ENCODE results near the gene RHBDF2.

Gene RHBDF2

DNA sequence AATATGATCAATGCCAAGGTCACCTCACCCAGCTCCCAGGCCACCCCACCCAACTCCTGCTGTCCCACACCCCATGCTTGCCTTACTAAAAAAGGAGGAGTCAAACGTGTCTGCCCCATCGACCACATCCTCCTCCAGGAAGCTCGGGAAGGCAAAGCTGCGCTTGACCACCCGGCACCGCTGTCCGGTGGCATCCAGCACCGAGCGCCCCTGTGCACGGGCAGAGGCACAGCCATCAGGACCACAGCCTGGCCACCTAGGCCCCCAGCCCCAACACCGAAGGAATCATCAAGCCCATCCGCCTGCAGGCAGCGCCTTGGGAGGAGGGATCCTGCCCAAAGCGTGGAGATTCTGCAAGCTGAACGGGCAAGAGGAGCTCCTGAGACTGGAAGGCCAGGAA lies 23.6 kb downstream of the RHBDF2 start:
- no peak for FAIRE-seq

- FAIRE-seq: no peak
These were observed 24.5 kb downstream of the RHBDF2 start for GRCh38 chr17:76476736-76477135.

- no peak for FAIRE-seq
These were observed 25.9 kb downstream of the RHBDF2 start for GRCh38 chr17:76475302-76475701.

DNA sequence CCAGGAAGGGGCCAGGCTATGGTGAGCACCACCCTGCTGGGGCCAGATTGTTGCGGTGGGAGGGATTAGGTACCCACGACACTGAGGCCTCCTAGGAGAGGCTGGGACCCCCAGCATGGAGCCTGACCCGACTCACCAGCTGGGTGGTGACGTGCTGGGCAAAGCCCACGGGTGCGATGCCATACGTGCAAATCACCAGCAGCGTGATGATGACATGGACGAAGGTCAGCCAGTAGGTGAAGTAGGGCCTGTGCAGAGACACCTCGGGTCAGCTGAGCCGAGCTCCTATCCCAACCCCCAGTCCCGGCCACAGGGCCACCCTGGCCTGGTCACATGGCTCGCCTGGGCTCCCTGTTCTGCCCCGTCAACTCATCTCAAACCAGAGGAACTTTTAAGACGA lies 26.3 kb downstream of the RHBDF2 start:
- no peak for FAIRE-seq

GRCh38 chr17:76474238-76474637 lies 27.0 kb downstream of the RHBDF2 start:
- no peak for FAIRE-seq

- FAIRE-seq: no peak
These were observed 27.7 kb downstream of the RHBDF2 start for GRCh38 chr17:76473541-76473985.

DNA sequence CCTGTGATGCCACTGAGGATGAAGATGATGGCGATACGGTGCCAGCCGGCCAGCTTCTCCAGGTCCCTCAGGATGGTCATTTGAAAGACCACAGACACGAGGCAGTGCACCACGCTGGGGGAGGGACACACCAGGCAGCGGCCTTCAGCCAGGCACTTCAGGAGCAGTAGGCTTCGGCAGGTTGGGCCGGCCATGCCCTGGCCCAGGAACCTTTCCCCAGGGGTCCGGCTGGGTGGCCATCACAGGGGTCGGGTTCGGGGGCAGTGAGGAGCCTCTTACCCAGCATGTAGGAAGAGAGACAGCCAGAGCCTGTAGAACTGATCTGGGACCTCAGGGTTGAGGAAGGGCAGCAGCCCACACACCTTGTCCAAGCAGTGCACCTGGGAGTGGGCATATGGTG lies 28.5 kb downstream of the RHBDF2 start:
- no peak for FAIRE-seq

- FAIRE-seq: no peak
These were observed 29.0 kb downstream of the RHBDF2 start for GRCh38 chr17:76472258-76472645.

DNA sequence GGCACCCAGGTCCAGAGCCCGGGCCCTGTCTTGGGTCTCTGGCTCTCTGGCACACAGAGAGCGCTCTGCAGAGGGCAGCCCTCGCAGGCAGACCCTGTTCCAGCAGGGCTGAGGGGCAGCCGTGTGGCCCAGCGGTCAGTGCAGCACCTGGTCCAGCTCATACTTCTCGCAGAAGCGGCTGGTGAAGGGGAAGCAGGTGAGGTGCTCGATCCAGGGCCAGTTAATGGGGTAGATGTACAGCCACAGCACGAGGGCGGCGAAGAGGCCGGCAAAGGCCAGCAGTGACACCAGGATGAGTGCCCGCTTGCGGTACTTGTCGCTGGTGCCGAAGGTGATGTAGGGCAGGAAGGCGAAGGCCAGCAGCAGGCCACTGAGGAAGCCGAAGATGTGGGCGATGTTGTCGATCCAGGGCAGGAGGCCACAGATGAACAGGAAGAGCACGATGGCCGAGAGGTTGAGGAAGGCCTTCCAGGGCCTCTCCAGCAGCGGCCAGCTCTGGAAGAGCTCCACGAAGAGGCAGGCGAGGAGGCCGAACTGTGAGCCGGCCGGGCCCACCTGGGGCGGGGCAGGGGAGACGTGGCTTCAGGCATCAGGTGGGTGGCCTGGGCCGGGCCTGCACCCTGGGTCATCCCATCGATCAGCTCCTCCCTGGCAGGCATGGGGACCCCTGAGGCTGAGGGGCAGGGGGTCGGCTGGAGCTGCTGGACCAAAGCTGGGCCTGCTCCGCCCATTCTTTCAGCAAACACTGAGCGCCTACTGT lies 29.5 kb downstream of the RHBDF2 start:
- FAIRE-seq: no peak

- no peak for FAIRE-seq
These were observed 31.1 kb downstream of the RHBDF2 start for GRCh38 chr17:76469991-76470739.

DNA sequence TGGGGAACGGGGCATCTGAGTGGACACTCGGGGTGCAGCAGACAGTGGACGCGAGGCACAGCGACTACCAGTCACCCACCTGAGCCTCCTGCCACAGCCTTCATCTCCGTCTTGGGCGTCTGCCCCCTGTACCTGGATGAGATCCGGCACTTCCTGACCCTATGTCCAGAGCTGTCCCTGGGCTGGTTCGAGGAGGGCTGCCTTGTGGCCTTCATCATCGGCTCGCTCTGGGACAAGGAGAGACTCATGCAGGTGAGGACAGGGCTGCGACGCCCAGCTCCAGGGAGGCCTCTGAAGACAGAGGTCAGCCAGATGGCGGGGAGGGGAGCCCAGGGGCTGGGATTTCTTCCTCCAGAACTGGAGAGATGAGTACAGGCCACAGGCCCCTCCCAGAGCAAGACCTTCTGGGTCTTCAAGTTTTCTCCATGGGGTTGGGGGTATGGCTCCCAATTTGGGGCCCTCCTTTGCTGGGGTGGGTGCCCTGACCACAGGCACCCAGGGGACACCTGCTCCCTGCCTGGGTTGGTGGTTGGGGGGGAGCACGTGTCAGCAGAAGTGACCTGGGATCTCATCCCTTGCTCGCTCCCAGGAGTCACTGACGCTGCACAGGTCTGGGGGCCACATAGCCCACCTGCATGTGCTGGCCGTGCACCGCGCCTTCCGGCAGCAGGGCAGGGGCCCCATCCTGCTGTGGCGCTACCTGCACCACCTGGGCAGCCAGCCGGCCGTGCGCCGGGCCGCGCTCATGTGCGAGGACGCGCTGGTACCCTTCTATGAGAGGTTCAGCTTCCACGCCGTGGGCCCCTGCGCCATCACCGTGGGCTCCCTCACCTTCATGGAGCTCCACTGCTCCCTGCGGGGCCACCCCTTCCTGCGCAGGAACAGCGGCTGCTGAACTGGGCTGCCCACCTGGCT lies 31.9 kb downstream of the RHBDF2 start:
- FAIRE-seq: no peak

- FAIRE-seq: no peak
These were observed 32.6 kb downstream of the RHBDF2 start for GRCh38 chr17:76468634-76469010.

DNA sequence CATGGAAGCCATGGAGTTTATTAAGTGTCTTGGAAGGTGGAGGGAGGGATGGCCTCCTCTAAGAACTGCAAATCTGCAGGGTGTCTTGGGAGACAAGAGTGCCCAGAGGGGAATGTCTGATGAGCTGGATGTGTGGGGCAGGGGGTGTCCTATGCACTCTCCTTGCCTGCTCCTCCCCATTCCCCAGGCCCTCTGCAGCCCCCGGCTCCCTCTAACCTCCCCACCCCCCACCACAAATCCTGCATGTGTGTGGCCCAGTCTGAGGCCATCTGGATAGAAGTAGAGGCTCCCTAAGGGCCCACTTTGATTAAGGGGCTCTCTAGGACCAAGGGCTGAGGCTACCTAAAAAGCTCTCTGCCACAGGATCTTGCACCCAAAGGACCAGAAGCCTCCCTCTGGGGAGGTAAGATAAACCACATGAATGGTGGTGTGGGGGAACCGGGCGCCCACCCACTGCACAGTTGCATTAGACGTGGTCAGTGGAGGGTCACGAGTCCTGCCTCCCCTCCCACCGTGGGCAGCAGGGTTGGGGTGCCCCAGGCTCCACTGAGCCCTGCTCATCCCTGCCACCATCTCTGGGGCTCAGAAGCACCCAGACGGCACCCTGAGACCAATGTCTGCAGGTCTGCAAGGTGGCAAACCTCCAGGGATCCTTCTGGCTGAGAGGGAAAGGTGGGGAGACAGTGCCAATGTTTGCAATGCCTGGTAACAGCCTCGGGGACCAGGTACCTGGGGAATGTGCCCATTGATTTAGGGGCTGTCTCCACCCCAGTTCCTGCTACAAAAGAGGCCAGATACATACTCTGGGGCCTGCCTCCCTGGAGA lies 33.2 kb downstream of the RHBDF2 start:
- FAIRE-seq: no peak

- FAIRE-seq: no peak
These were observed 33.9 kb downstream of the RHBDF2 start, which contains the start of gene AANAT for GRCh38 chr17:76467366-76467765. AANAT (plus strand) TSS chr17:76467603; CDS start chr17:76468747, 1,144 bp downstream.

DNA sequence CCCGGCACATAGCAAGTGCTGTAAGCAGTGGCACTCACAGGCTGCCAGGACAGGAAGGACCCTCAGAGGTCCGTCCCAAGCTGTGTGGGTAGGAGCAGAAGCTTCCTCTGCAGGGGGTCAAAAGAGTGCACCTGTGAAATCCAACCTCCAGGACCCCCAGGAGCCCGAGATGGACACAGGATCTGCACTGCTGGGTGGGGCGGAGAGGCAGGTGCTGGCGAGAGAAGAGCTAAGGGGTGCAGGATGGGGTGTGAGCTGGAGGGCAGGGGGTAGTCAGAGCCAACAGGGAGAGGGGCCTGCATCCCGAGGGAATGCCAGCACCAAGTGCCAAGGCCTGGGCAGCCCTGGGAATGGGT lies 34.5 kb downstream of the RHBDF2 start:
- FAIRE-seq: no peak

DNA sequence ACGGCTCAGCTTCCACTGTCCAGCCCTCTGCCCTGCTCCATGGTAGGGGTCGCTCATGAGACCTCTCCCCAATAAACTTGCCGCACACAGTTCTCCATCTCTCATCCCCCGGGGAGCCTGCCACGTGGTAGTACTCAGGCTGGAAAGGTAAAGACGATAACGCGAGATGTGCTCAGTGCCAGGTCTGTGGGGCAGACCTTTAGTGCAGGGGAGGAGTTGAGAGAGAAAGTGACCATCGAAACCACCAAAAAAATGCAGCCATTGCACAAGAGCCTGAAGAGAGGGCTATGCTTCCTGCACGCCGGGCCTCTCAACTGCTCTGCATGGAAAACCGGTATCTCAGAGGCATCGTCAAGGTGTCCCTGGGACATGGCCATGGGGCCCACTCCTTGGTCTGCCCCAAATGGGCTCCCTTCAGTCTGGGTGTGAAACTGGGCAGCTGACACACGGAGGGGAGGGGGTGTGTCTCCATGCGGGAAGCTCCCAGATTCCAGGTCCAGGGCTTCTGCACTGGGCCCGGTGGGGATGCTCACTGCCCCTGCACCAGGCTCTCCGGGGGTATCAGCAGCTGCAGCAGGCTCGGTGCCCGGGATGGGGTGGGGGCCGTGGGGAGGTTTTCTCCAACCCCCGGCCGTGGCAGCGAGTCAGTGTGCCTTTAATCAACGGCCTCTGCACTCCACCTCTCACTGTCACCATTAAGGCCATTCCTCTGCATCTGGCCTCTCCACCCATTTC lies 38.5 kb downstream of the RHBDF2 start:
- no peak for FAIRE-seq

DNA sequence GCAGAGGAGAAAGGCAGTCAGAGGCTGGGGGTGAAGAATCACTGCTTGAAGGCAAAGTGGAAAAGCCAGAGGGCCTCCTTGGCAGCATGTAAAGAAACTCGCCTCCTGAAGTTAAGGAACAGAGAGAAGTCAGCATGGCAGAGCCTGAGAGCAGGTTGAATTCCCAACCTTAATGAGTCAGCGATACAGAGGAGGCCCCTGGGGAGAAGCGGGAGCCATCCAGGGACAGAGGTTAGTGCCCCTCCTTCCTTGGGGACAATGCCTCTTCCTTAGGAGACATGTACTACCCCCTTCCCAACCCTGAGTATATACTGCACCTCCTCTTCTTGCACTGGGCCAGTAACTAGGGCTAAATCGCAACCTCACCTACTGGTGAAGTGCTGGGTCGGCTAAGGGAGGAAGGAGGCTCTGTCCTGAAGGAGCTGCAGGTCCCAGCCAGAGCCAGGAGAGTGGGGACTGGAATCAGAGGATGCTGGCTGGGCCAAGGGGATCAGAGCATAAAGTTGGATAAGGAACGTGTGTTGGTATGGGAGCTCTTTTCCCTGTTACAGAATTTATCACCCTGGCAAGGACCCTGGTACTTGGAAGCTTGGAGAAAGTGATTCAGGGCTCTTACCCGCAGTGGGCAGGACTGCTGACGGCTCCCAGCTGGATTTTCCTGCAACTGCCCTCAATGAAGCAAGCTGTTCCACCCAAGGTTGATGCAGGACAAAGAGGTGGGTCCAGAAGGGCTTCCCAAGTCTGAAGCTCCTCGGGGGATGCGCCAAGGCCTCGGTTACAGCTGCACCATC lies 39.3 kb downstream of the RHBDF2 start:
- no peak for FAIRE-seq

DNA sequence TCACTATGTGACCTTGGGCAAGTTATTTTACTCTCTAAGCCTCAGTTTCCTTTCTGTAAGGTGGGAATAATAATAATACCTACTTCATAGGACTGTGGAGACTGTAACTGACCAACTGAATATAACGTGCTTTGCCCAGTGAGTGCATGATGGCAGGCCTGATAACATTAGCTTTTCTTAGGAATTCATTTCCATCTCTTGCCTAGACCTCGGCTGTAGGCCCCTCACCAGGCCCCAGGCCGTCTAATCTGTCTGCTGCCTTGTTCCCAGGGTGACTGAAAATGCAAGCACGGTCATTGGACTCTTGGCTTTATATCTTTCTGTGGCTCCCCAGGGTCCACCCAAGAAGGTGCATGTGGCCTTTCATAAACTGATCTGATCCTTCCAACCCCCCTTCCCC lies 41.5 kb downstream of the RHBDF2 start:
- FAIRE-seq: no peak

DNA sequence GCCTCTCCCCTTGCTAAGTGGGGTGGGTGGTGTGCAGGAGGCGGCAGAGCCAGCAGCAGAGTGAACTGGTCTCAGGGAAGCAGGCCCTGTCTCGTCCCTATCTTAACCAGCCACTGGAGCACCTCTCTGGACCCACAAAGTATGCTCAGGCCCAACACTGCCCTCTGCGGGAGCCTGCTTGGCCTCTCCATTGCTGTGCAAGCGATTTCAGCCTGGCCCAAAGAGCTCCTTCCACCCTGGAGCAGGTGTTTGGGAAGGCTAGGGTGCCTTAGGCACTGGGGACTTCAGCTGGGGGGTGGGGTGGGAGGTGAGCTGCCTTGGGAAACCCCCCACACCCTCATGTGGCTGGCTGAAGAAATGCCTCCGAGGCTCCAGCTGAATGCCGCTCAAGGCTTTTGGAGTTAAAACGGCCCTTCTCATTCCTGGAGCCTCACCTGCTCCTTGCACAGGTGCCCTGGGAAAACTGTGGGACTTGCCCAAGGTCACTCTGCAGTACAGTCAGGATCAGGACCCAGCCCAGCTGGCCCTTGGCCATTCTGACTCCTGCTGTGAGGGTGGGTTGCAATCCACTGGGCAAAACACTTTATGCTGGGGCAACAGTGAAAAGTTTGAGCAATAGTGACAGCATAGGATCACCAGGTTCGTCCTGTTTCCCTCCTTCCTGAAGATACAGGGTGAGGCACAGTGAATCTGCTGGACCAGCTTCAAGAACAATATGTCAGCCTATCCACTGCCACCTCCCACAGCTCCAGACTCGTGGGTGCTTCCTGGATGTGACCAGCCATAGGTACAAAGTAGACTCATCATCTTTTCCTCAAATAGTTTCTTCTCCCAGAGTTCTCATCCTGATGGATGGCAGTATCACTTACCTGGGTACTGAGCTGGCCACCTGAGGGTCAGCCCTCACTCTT lies 42.4 kb downstream of the RHBDF2 start:
- FAIRE-seq: no peak

DNA sequence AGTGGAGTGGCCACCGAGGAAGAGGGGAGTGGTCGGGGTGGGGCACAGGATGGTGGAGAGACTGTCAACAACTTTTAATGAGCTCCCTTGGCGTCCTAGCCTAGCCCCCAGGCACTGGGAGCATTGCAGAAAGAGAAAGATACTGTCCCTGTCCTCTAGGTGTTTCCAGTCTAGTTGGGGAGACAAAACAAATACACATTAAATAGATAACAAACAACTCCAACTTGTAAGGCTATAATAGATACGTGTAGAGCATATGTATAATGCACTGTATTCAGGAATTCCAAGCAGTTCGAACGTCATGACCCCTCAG lies 47.8 kb downstream of the RHBDF2 start:
- FAIRE-seq: no peak
